Putamen (tissue), 1 donor: ENCODE results near the gene B3GALNT2.

Experiments used
- DNase-seq: peaks from one replicate; pipeline ENCODE4 v3.0.0-alpha.2; 2016; ENCODE audit warnings: low spot score

The B3GALNT2 gene

GRCh38 chr1:235409042-235409820 is 95.0 kb downstream of the B3GALNT2 start:
- no peak for DNase-seq

- no peak for DNase-seq
Observed at GRCh38 chr1:235408503-235408960, 95.7 kb downstream of the B3GALNT2 start.

- no peak for DNase-seq
Observed at GRCh38 chr1:235407419-235407818, 96.8 kb downstream of the B3GALNT2 start.

DNA sequence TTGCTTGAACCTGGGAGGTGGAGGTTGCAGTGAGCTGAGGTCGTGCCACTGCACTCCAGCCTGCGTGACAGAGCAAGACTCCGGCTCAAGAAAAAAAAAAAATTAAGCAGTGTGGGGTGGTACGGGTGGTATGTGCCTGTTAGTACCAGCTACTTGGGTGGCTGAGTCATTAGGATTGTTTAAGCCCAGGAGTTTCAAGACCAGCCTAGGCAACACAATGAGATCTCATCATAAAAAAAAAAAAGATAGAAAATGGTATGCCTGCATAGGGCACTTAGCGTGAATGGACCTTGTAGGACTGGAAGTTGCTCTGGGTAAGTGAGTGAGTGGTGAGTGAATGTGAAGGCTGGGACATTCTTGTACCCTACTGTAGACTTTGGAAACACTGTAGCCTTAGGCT is 100.1 kb downstream of the B3GALNT2 start:
- no peak for DNase-seq

DNA sequence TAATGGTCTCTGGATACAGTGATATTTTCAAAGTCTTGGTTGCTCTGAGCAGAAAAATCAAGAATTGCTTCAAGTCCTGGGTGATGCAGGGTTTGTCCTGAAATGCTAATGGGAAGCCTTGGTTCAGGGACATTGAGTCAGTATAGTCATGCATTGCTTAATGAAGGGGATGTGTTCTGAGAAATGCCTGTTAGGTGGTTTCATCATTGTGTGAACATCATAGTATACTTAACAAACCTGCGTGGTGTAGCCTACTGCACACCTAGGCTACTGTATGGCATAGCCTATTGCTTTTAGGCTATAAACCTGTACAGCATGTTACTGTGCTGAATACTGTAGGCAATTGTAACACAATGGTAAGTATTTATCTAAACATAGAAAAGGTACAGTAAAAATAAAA is 100.7 kb downstream of the B3GALNT2 start:
- no peak for DNase-seq

DNA sequence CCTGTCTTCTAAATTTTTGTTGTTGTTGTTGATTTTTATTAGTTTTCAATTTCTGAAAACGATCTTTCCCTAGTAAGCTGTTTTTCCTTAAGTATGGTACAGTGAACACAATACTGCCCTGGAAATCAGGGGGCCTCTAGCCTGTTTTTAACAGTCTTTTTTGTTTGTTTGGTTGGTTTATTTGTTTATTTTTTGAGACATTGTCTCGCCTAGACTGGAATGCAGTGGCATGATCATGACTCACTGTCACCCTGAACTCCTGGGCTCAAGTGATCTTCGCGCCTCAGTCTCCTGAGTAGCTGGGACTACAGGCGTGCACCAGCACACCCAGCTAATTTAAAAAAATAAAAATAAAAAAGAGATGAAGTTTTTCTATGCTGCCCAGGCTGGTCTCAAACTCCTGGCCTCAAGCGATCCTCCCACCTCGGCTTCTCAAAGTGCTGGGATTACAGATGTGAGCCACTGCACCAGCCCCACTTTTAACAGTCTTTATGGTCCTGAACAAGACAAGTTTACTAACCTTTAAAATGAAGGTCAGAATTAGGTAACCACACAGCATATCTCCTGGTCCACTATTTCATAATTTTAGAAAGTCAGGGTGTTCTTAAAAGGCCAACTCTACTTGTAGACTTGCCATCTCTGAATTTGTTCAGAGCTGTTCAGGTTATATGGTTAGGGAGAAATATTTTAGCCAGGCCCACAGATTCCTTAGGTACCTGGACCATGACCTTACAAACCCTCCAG is 101.6 kb downstream of the B3GALNT2 start:
- DNase-seq = no peak

DNA sequence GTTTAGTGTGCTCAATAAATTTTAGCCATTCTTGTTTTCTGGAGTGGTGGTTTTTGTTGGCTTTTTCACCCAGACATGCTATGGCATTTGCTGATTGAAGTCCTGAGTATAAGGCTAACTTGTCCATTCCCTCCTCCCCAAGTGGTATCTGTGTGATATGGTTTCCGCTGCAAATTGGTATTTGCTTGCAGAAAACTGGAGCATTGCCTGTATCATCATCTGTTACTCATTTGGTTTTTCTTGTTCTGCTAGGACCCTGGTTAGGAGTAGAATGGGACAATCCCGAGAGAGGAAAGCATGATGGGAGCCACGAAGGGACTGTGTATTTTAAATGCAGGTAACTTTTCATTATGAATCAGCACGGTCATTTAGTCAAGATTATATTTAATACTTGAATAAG is 103.0 kb downstream of the B3GALNT2 start:
- DNase-seq = no peak
